Vagina (tissue), 2 donors: Measurements from ENCODE around the gene PKIB. TPM values are rescaled to one million over a fixed set of nuclear protein-coding genes. Genes with fewer than 3 reads are reported as not detected.

ENCODE experiments used
- DNase-seq, 2 donors: peaks; one replicate each; pipeline ENCODE4 v3.0.0-alpha.2; 2017; ENCODE audit errors: extremely low spot score in 2 of 2
- H3K27ac ChIP-seq: fragments of 200-600 bp; sonication (generic); one replicate; pipeline ENCODE4 v1.5.1; 2019
- H3K27me3 ChIP-seq: fragments of 200-600 bp; sonication (generic); one replicate; pipeline ENCODE4 v1.5.1; 2019
- H3K36me3 ChIP-seq, 2 donors: fragments of 200-600 bp; sonication (generic); one replicate each; pipeline ENCODE4 v1.5.1; 2017 to 2019
- H3K4me1 ChIP-seq: fragments of 200-600 bp; sonication (generic); one replicate; pipeline ENCODE4 v1.5.1; 2019
- H3K4me3 ChIP-seq, 2 donors: fragments of 200-600 bp; sonication (generic); 1 replicate in 1 of 2; 2 replicates in 1 of 2; pipeline ENCODE4 v1.5.1; 2016 to 2019
- H3K9me3 ChIP-seq: fragments of 200-600 bp; sonication (generic); one replicate; pipeline ENCODE4 v1.5.1; 2019
- CTCF ChIP-seq, 3 experiments: fragments of 450-650 bp in 2 of 3; fragments of 200-600 bp in 1 of 3; sonication (generic) in 1 of 3; IDR thresholded peaks; one replicate each; pipeline ENCODE4 v1.5.1; 2017 to 2019; ENCODE audit warnings: antibody characterized with exemption in 3 of 3, mild to moderate bottlenecking in 2 of 3, moderate library complexity in 2 of 3
- POLR2A ChIP-seq, 2 donors: fragments of 450-650 bp; IDR thresholded peaks; one replicate each; pipeline ENCODE4 v1.6.1; 2017; ENCODE audit warnings: antibody characterized with exemption in 2 of 2, mild to moderate bottlenecking in 2 of 2, moderate library complexity in 2 of 2
- POLR2AphosphoS5 ChIP-seq, 2 donors: sonication (generic); formaldehyde crosslinking; IDR thresholded peaks; one replicate each; pipeline ENCODE4 v1.9.0; 2017; ENCODE audit warnings: antibody characterized with exemption in 2 of 2, mild to moderate bottlenecking in 2 of 2, low read depth in 1 of 2; ENCODE audit not compliant: insufficient read depth in 1 of 2
- intact Hi-C: fragments of 100-400 bp; cut with DNase I; formaldehyde crosslinking; loops from one replicate; pipeline ENCODE4 v1.15.1; 2023
- total RNA-seq: library from RNA; depleted of rRNA; stranded (reverse); fragments of >200 nt; gene quantifications from one replicate; pipeline ENCODE4 v1.2.3, GENCODE V29; 2016

The PKIB gene
- total RNA-seq, 1 donor from 2014 or later, result 2.7 TPM

DNA sequence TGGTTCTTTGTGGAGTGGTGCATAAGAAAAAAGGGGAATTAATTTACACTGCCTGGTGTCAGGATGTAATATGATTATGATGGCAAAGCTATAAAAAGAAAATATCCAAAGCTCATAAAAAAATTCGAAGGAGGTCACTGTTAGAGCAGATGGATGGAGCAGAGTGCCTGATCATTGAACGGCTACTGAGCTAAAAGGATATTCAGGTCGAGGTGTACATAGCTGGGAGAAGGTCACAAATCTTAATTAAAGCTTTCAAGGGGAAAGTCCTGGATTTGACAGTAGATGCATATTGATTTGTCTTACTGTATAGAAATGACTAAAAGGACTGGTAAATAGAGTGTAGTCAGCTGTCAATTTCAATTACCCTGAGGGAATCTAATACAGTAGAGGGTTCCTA, 84.4 kb downstream of the PKIB start:
- no peak overlapping the region for H3K4me3 ChIP-seq
- no peaks in the 10 kb centered on the region for H3K4me1 ChIP-seq
- intact Hi-C loops, result no loop called here
- no peaks in the 10 kb centered on the region for H3K9me3 ChIP-seq
- no peaks in the 10 kb centered on the region for H3K27me3 ChIP-seq
- no peak for TF ChIP-seq POLR2A (IDR thresholded peaks at IDR 0.05)
- no peak for TF ChIP-seq CTCF (IDR thresholded peaks at IDR 0.05)
- no peak for TF ChIP-seq POLR2AphosphoS5 (IDR thresholded peaks at IDR 0.05; ENCODE audit: insufficient read depth in 1 of 2, low read depth in 1 of 2)
- DNase-seq, result no peak
- no peaks in the 10 kb centered on the region for H3K36me3 ChIP-seq
- no peak overlapping the region for H3K27ac ChIP-seq

- Histone ChIP-seq H3K27ac (no peak overlapping the region), H3K4me3 (no peak overlapping the region), H3K4me1 (no peaks in the 10 kb centered on the region), H3K36me3 (no peaks in the 10 kb centered on the region), H3K27me3 (no peaks in the 10 kb centered on the region), H3K9me3 (no peaks in the 10 kb centered on the region)
- intact Hi-C loops, result no loop called here
- no peak for DNase-seq
- TF ChIP-seq POLR2AphosphoS5 (IDR thresholded peaks at IDR 0.05; ENCODE audit: insufficient read depth in 1 of 2, low read depth in 1 of 2), result no peak
- no peak for TF ChIP-seq CTCF (IDR thresholded peaks at IDR 0.05)
These were observed 85.0 kb downstream of the PKIB start for GRCh38 chr6:122695188-122695587.

DNA sequence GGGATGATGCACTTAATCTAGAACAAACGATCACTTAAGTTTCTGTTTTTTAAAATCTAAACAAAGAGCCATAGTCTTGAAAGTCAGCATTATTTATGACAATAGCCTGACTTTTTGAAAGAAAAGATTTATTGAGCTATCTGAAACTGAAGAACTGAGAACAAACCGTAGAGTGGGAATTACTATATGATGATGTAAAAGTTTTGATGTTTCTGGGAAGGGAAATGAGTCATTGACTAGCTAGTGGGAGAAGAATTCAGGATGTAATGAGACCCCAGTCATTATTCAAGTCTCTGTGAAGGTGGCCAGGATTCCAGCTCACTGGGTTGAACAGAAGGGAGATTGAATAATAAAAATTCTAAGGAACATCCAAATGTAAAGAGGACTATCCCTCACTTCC, 85.9 kb downstream of the PKIB start:
- intact Hi-C loops, result no loop called here
- no peaks in the 10 kb centered on the region for H3K27me3 ChIP-seq

DNA sequence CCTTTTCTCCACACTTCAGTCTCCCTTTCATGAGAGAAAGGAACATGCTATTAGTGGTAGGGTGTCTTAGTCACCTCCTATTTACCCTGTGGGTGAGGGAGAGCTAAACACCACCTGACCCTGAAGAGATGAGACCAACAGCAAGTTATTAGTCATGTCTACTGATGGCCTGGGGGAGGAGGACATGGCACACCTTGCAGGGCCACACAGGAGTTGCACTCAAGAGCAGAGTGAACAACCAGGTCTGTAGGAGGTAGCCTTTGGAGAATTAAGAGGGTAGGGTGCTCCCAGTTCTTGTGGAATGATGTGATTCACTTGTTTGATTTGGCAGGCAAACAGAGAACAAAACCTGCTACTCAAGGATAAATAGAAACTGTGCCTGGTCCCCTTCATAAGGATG, 86.6 kb downstream of the PKIB start:
- intact Hi-C loops, result no loop called here
- Histone ChIP-seq H3K27me3 (no peaks in the 10 kb centered on the region), H3K9me3 (no peaks in the 10 kb centered on the region), H3K27ac (no peak overlapping the region), H3K4me1 (no peaks in the 10 kb centered on the region), H3K36me3 (no peaks in the 10 kb centered on the region), H3K4me3 (no peak overlapping the region)
- TF ChIP-seq POLR2A (IDR thresholded peaks at IDR 0.05) (no peak), CTCF (IDR thresholded peaks at IDR 0.05) (no peak), POLR2AphosphoS5 (IDR thresholded peaks at IDR 0.05; ENCODE audit: insufficient read depth in 1 of 2, low read depth in 1 of 2) (no peak)
- DNase-seq, result no peak

More for the DNA sequence above, 85.9 kb downstream of the PKIB start:
- no peak overlapping the region for H3K27ac ChIP-seq
- H3K4me1 ChIP-seq, result no peaks in the 10 kb centered on the region
- H3K4me3 ChIP-seq, result no peak overlapping the region
- no peak for DNase-seq
- no peak for TF ChIP-seq POLR2AphosphoS5 (IDR thresholded peaks at IDR 0.05; ENCODE audit: insufficient read depth in 1 of 2, low read depth in 1 of 2)
- TF ChIP-seq CTCF (IDR thresholded peaks at IDR 0.05), result no peak
- no peak for TF ChIP-seq POLR2A (IDR thresholded peaks at IDR 0.05)
- H3K9me3 ChIP-seq, result no peaks in the 10 kb centered on the region
- no peaks in the 10 kb centered on the region for H3K36me3 ChIP-seq

- no peak for TF ChIP-seq POLR2AphosphoS5 (IDR thresholded peaks at IDR 0.05; ENCODE audit: insufficient read depth in 1 of 2, low read depth in 1 of 2)
- no peak for TF ChIP-seq CTCF (IDR thresholded peaks at IDR 0.05)
- no peak for TF ChIP-seq POLR2A (IDR thresholded peaks at IDR 0.05)
- Histone ChIP-seq H3K27ac (no peak overlapping the region), H3K36me3 (no peaks in the 10 kb centered on the region), H3K4me1 (no peaks in the 10 kb centered on the region), H3K27me3 (no peaks in the 10 kb centered on the region), H3K9me3 (no peaks in the 10 kb centered on the region), H3K4me3 (no peak overlapping the region)
- DNase-seq, result no peak
- intact Hi-C loops, result no loop called here
These were observed 87.3 kb downstream of the PKIB start for GRCh38 chr6:122697458-122697857.
